ENCODE data around the gene ANXA2.

DNA sequence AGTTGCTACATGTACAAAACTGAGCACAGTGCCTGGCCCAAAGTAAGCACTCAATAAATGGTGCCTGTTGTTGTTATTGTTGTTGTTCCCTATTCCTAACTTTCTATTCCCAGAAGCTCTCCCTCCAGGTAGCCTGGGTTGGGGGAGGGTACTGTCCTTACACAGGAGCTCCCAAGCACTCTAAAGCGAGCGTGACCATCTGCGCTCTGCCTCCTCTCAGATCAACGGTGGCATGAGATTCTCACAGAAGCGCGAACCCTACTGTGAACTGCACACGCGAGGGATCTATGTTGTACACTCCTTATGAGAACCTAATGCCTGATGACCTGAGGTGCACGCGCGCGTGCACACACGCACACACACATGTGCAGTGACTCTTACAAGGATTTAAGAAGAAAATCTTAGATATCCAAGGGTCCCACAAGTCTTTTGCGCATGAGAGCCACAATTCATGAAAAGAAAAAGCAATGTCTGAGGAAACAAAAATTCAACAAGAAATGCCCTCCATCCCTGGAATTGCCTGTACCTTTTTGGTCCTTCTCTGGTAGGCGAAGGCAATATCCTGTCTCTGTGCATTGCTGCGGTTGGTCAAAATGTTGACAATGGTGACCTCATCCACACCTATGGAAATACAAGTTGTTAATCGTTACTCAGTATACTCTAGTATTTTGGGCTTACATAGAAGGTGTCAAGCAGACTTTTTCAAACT, 33.7 kb downstream of the ANXA2 start:
- TF ChIP-seq, protein P1, sequence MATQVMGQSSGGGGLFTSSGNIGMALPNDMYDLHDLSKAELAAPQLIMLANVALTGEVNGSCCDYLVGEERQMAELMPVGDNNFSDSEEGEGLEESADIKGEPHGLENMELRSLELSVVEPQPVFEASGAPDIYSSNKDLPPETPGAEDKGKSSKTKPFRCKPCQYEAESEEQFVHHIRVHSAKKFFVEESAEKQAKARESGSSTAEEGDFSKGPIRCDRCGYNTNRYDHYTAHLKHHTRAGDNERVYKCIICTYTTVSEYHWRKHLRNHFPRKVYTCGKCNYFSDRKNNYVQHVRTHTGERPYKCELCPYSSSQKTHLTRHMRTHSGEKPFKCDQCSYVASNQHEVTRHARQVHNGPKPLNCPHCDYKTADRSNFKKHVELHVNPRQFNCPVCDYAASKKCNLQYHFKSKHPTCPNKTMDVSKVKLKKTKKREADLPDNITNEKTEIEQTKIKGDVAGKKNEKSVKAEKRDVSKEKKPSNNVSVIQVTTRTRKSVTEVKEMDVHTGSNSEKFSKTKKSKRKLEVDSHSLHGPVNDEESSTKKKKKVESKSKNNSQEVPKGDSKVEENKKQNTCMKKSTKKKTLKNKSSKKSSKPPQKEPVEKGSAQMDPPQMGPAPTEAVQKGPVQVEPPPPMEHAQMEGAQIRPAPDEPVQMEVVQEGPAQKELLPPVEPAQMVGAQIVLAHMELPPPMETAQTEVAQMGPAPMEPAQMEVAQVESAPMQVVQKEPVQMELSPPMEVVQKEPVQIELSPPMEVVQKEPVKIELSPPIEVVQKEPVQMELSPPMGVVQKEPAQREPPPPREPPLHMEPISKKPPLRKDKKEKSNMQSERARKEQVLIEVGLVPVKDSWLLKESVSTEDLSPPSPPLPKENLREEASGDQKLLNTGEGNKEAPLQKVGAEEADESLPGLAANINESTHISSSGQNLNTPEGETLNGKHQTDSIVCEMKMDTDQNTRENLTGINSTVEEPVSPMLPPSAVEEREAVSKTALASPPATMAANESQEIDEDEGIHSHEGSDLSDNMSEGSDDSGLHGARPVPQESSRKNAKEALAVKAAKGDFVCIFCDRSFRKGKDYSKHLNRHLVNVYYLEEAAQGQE (IDR thresholded peaks at IDR 0.05), result no peak
- TF ChIP-seq HNF4A (conservative IDR thresholded peaks at IDR 0.05), result no peak
- TF ChIP-seq TAF1 (conservative IDR thresholded peaks at IDR 0.05), result no peak
- TF ChIP-seq, protein P2, sequence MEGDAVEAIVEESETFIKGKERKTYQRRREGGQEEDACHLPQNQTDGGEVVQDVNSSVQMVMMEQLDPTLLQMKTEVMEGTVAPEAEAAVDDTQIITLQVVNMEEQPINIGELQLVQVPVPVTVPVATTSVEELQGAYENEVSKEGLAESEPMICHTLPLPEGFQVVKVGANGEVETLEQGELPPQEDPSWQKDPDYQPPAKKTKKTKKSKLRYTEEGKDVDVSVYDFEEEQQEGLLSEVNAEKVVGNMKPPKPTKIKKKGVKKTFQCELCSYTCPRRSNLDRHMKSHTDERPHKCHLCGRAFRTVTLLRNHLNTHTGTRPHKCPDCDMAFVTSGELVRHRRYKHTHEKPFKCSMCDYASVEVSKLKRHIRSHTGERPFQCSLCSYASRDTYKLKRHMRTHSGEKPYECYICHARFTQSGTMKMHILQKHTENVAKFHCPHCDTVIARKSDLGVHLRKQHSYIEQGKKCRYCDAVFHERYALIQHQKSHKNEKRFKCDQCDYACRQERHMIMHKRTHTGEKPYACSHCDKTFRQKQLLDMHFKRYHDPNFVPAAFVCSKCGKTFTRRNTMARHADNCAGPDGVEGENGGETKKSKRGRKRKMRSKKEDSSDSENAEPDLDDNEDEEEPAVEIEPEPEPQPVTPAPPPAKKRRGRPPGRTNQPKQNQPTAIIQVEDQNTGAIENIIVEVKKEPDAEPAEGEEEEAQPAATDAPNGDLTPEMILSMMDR (IDR thresholded peaks at IDR 0.05; ENCODE audit: low read depth, low read length, missing input control), result no peak
- TF ChIP-seq, protein P3, sequence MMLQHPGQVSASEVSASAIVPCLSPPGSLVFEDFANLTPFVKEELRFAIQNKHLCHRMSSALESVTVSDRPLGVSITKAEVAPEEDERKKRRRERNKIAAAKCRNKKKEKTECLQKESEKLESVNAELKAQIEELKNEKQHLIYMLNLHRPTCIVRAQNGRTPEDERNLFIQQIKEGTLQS (IDR thresholded peaks at IDR 0.05), result no peak
- no peak for TF ChIP-seq GABPA (IDR thresholded peaks at IDR 0.05 in 1 of 2, conservative IDR thresholded peaks at IDR 0.05 in 1 of 2)
- TF ChIP-seq JUND (IDR thresholded peaks at IDR 0.05), result no peak

All from liver (tissue), 3 donors.